Measurements from ENCODE around the gene SNX33.

DNA sequence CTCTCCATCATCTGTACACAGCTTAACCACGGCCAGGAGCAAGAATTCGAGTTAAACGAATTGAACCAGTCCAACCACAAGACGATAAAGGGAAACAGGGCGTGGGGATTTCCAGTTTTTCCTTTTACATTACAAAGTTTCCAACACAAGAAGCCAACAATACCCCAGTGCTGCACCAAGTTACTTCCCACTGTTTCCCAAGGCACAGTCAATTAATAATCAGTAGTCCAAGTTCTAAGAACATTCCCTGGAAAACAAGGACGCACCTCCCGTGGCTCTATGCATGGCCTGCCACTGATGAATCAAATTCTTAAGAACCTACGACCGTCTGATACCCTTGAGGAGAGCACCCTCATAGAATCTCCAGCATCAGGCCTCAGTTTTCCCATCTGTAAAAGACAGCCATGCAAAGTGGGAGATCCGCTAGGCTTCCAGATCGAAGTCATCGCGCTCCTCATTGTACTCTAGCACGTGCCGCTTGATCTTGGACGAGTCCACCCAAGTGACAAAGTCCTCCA lies 8.5 kb upstream of the SNX33 start:
- TF ChIP-seq TAF1 (IDR thresholded peaks at IDR 0.05; ENCODE audit: low read depth) (no peak), EP300 (IDR thresholded peaks at IDR 0.05; ENCODE audit: borderline replicate concordance) (no peak), FOXM1 (IDR thresholded peaks at IDR 0.05; ENCODE audit: borderline replicate concordance, low read depth) (no peak), EGR1 (IDR thresholded peaks at IDR 0.05) (no peak), TEAD4 (IDR thresholded peaks at IDR 0.05) (no peak), ZBTB7A (IDR thresholded peaks at IDR 0.05; ENCODE audit: low read depth) (no peak), RAD21 (IDR thresholded peaks at IDR 0.05; ENCODE audit: low read depth) (no peak), CEBPB (IDR thresholded peaks at IDR 0.05) (no peak), YY1 (IDR thresholded peaks at IDR 0.05; ENCODE audit: low read depth) (no peak)
- TF ChIP-seq, protein P1, sequence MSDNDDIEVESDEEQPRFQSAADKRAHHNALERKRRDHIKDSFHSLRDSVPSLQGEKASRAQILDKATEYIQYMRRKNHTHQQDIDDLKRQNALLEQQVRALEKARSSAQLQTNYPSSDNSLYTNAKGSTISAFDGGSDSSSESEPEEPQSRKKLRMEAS (IDR thresholded peaks at IDR 0.05) = no peak
- TF ChIP-seq, protein P2, sequence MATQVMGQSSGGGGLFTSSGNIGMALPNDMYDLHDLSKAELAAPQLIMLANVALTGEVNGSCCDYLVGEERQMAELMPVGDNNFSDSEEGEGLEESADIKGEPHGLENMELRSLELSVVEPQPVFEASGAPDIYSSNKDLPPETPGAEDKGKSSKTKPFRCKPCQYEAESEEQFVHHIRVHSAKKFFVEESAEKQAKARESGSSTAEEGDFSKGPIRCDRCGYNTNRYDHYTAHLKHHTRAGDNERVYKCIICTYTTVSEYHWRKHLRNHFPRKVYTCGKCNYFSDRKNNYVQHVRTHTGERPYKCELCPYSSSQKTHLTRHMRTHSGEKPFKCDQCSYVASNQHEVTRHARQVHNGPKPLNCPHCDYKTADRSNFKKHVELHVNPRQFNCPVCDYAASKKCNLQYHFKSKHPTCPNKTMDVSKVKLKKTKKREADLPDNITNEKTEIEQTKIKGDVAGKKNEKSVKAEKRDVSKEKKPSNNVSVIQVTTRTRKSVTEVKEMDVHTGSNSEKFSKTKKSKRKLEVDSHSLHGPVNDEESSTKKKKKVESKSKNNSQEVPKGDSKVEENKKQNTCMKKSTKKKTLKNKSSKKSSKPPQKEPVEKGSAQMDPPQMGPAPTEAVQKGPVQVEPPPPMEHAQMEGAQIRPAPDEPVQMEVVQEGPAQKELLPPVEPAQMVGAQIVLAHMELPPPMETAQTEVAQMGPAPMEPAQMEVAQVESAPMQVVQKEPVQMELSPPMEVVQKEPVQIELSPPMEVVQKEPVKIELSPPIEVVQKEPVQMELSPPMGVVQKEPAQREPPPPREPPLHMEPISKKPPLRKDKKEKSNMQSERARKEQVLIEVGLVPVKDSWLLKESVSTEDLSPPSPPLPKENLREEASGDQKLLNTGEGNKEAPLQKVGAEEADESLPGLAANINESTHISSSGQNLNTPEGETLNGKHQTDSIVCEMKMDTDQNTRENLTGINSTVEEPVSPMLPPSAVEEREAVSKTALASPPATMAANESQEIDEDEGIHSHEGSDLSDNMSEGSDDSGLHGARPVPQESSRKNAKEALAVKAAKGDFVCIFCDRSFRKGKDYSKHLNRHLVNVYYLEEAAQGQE (IDR thresholded peaks at IDR 0.05; ENCODE audit: low read depth) = no peak

All from Ishikawa (cell line).